K562 (cell line): ENCODE data around the gene RBPJL. TPM values are rescaled to one million over a fixed set of nuclear protein-coding genes. Genes with fewer than 3 reads are reported as not detected.

Source experiments
- ARID1B ChIP-seq: fragments of 450-650 bp; IDR thresholded peaks from 2 replicates; pipeline ENCODE4 v1.6.1; 2016; ENCODE audit warnings: antibody characterized with exemption, mild to moderate bottlenecking, inconsistent platforms
- EWSR1 ChIP-seq: fragments of 450-650 bp; IDR thresholded peaks from 2 replicates; pipeline ENCODE4 v1.6.1; 2018; ENCODE audit warnings: borderline replicate concordance, mild to moderate bottlenecking, low read depth, moderate library complexity; ENCODE audit not compliant: partially characterized antibody
- GATA2 ChIP-seq: sonication (generic); formaldehyde crosslinking; IDR thresholded peaks from 2 replicates; pipeline ENCODE4 v1.4.0; 2020; ENCODE audit warnings: mild to moderate bottlenecking, missing genetic modification reagents
- NFIC ChIP-seq: fragments of 450-650 bp; IDR thresholded peaks from 2 replicates; pipeline ENCODE4 v1.6.1; 2017; ENCODE audit warnings: mild to moderate bottlenecking, inconsistent platforms
- SREBF1 ChIP-seq: fragments of 150-350 bp; IDR thresholded peaks from 2 replicates; pipeline ENCODE4 v1.6.1; 2014; ENCODE audit warnings: antibody characterized with exemption, low read depth, low read length, borderline replicate concordance
- SREBF2 ChIP-seq: sonication (generic); formaldehyde crosslinking; IDR thresholded peaks from 2 replicates; pipeline ENCODE4 v1.4.0; 2020; ENCODE audit warnings: mild to moderate bottlenecking, missing genetic modification reagents
- TEAD1 ChIP-seq, 2 experiments: fragments of 450-650 bp in 1 of 2; sonication (generic) in 1 of 2; formaldehyde crosslinking; IDR thresholded peaks; 2 replicates each; pipeline versions ENCODE4 v1.4.0 to v1.8.0; 2020 to 2022; ENCODE audit warnings: mild to moderate bottlenecking in 2 of 2, missing genetic modification reagents in 1 of 2
- ZNF239 ChIP-seq: fragments of 250-450 bp; sonication (Bioruptor Pico); IDR thresholded peaks from 2 replicates; pipeline ENCODE4 v1.4.0; 2020; ENCODE audit warnings: mild to moderate bottlenecking
- ZNF354B ChIP-seq: fragments of 250-450 bp; sonication (Bioruptor Pico); IDR thresholded peaks from 2 replicates; pipeline ENCODE4 v1.4.0; 2020
- polyA plus RNA-seq, 8 experiments: library from polyadenylated mRNA; depleted of rRNA in 4 of 8; stranded (reverse) in 5 of 8; unstranded in 3 of 8; fragments of >200 nt; fragmentation: Nextera tagmentation in 2 of 8; fragmentation: Illumina TruSeq in 1 of 8; extraction: Ambion mirVana in 2 of 8; extraction: Trizol in 1 of 8; gene quantifications; 2 replicates each; pipeline versions ENCODE4 v1.2.1 to v1.2.3, GENCODE V29; 2011 to 2014; ENCODE audit warnings: inconsistent platforms in 1 of 8, missing spikeins in 1 of 8
- total RNA-seq, 7 experiments: library from RNA; depleted of rRNA in 6 of 7; stranded (reverse); fragments of >200 nt in 6 of 7; fragmentation: Illumina TruSeq in 2 of 7; extraction: Trizol in 2 of 7; gene quantifications; 2 replicates each; pipeline versions ENCODE4 v1.2.1 to v1.2.3, GENCODE V29; 2011 to 2021; ENCODE audit warnings: low replicate concordance in 1 of 7
- TF ChIP-seq, protein P1 (sequence below): sonication (generic); formaldehyde crosslinking; IDR thresholded peaks from 2 replicates; pipeline ENCODE4 v1.8.0; 2022; ENCODE audit warnings: mild to moderate bottlenecking, low read depth, missing genetic modification reagents
- TF ChIP-seq, protein P2 (sequence below): sonication (generic); formaldehyde crosslinking; IDR thresholded peaks from 2 replicates; pipeline ENCODE4 v1.8.0; 2022; ENCODE audit warnings: missing genetic modification reagents, mild to moderate bottlenecking, borderline replicate concordance
- TF ChIP-seq, protein P3 (sequence below): fragments of 200-800 bp; sonication (Bioruptor generic); IDR thresholded peaks from 2 replicates; pipeline ENCODE4 v1.6.1; 2017; ENCODE audit warnings: missing genetic modification characterization, missing compliant biosample characterization
- TF ChIP-seq, protein P4 (sequence below): fragments of 250-450 bp; sonication (Bioruptor Pico); IDR thresholded peaks from 2 replicates; pipeline ENCODE4 v1.5.1; 2021; ENCODE audit warnings: mild to moderate bottlenecking

RBPJL gene
- total and polyA plus RNA-seq, 9 of the 15 experiments (the other 6 are each of a cell fraction or from before 2014, with no cell fraction given) = not detected

DNA sequence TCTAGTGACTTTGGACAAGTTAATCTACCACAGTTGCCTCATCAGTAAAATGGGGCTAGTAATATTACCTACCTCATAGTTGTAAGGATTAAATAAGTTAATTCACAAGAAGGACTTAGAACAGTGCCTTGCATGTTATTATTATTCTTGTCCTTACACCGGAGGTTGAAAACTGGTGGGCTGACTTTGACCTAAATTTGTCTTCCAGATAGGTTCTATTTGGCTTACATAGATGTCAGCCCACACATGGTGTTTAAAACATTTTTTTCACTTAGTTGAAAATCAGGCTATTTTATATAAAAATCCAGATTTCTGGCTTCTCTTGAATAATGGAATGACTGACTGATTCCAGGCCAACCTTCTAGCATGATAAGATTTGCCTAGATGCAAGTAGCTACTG is 59.6 kb downstream of the RBPJL start (continued):
- TF ChIP-seq, protein P1, sequence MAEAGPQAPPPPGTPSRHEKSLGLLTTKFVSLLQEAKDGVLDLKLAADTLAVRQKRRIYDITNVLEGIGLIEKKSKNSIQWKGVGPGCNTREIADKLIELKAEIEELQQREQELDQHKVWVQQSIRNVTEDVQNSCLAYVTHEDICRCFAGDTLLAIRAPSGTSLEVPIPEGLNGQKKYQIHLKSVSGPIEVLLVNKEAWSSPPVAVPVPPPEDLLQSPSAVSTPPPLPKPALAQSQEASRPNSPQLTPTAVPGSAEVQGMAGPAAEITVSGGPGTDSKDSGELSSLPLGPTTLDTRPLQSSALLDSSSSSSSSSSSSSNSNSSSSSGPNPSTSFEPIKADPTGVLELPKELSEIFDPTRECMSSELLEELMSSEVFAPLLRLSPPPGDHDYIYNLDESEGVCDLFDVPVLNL = no peak
- no peak for TF ChIP-seq ARID1B
- no peak for TF ChIP-seq TEAD1 (CRISPR knock-in tag; IDR thresholded peaks at IDR 0.05)
- no peak for TF ChIP-seq SREBF2 (CRISPR knock-in tag)
- no peak for TF ChIP-seq ZNF239 (CRISPR knock-in tag)
- TF ChIP-seq EWSR1 = no peak
- TF ChIP-seq, protein P2, sequence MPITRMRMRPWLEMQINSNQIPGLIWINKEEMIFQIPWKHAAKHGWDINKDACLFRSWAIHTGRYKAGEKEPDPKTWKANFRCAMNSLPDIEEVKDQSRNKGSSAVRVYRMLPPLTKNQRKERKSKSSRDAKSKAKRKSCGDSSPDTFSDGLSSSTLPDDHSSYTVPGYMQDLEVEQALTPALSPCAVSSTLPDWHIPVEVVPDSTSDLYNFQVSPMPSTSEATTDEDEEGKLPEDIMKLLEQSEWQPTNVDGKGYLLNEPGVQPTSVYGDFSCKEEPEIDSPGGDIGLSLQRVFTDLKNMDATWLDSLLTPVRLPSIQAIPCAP (CRISPR knock-in tag) = no peak
- no peak for TF ChIP-seq NFIC
- TF ChIP-seq, protein P3, sequence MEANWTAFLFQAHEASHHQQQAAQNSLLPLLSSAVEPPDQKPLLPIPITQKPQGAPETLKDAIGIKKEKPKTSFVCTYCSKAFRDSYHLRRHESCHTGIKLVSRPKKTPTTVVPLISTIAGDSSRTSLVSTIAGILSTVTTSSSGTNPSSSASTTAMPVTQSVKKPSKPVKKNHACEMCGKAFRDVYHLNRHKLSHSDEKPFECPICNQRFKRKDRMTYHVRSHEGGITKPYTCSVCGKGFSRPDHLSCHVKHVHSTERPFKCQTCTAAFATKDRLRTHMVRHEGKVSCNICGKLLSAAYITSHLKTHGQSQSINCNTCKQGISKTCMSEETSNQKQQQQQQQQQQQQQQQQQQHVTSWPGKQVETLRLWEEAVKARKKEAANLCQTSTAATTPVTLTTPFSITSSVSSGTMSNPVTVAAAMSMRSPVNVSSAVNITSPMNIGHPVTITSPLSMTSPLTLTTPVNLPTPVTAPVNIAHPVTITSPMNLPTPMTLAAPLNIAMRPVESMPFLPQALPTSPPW = no peak
- no peak for TF ChIP-seq SREBF1
- TF ChIP-seq, protein P4, sequence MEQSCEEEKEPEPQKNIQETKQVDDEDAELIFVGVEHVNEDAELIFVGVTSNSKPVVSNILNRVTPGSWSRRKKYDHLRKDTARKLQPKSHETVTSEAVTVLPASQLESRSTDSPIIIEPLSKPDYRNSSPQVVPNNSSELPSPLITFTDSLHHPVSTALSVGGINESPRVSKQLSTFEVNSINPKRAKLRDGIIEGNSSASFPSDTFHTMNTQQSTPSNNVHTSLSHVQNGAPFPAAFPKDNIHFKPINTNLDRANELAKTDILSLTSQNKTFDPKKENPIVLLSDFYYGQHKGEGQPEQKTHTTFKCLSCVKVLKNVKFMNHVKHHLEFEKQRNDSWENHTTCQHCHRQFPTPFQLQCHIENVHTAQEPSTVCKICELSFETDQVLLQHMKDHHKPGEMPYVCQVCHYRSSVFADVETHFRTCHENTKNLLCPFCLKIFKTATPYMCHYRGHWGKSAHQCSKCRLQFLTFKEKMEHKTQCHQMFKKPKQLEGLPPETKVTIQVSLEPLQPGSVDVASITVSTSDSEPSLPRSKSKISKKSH = no peak
- TF ChIP-seq GATA2 (CRISPR knock-in tag) = no peak
- TF ChIP-seq ZNF354B (CRISPR knock-in tag) = no peak
